ENCODE measurements around the gene IGF2BP2.

- TF ChIP-seq CTCF (IDR thresholded peaks at IDR 0.05): no peak
- no peak for TF ChIP-seq POLR2A (IDR thresholded peaks at IDR 0.05)
Observed at GRCh38 chr3:185778094-185778493, 46.7 kb downstream of the IGF2BP2 start.
